Fibroblast of lung (primary cell): ENCODE measurements around the gene DAPK1.

Experiments used
- CTCF ChIP-seq, 2 donors: IDR thresholded peaks in 1 of 2; conservative IDR thresholded peaks in 1 of 2; 1 replicate in 1 of 2; 2 replicates in 1 of 2; pipeline ENCODE4 v1.5.1; 2011 to 2012; ENCODE audit warnings: low read length in 2 of 2, control low read depth in 1 of 2, inconsistent platforms in 1 of 2, low read depth in 1 of 2, mild to moderate bottlenecking in 1 of 2
- EZH2 ChIP-seq: IDR thresholded peaks from 2 replicates; pipeline ENCODE4 v1.5.1; 2012; ENCODE audit warnings: low read length, control low read depth, mild to moderate bottlenecking; ENCODE audit errors: missing control alignments

- TF ChIP-seq CTCF (conservative IDR thresholded peaks at IDR 0.05 in 1 of 2, IDR thresholded peaks at IDR 0.05 in 1 of 2; ENCODE audit: low read depth in 1 of 2, low read length in 2 of 2): no peak
- no peak for TF ChIP-seq EZH2
Measured at GRCh38 chr9:87675906-87676515, 178.3 kb downstream of the DAPK1 start.
